Measurements from ENCODE around the gene OCA2. TPM values are rescaled to one million over a fixed set of nuclear protein-coding genes. Genes with fewer than 3 reads are reported as not detected.

OCA2 gene
- total RNA-seq, 3 donors from 2014 or later (not counting 1 experiment from before 2014, with no cell fraction given): 0.35 to 1.5 (median 0.56) TPM

GRCh38 chr15:27826411-27826810 lies 272.7 kb downstream of the OCA2 start:
- no peak overlapping the region for H3K4me3 ChIP-seq (ENCODE audit: low read length)
- DNase-seq (no peak), ATAC-seq (no peak)
- Mint-ChIP-seq H3K4me1 (no peaks in the 10 kb centered on the region), H3K27me3 (ENCODE audit: low read depth in 2 of 2) (no peaks in the 10 kb centered on the region), H3K27ac (no peak overlapping the region), H3K9me3 (peaks cover 0 to 6% of the 10 kb centered on the region in 2 donors), H3K4me3 (no peak overlapping the region), H3K36me3 (no peaks in the 10 kb centered on the region)
- WGBS (ENCODE audit: insufficient coverage): 47% methylated on average over 7 of the region's 7 CpGs
- TF ChIP-seq CTCF (IDR thresholded peaks at IDR 0.05): no peak
- intact Hi-C loops (cut with micrococcal nuclease): no loop called here
- no peaks in the 10 kb centered on the region for H3K9me3 ChIP-seq (ENCODE audit: control insufficient read depth, insufficient read depth, low read length)
- H3K27me3 ChIP-seq (ENCODE audit: control insufficient read depth, insufficient read depth, low read length): no peaks in the 10 kb centered on the region
- H3K36me3 ChIP-seq (ENCODE audit: control insufficient read depth, insufficient read depth, low read length): no peaks in the 10 kb centered on the region
- H3K27ac ChIP-seq (ENCODE audit: low read length): no peak overlapping the region
- H3K4me1 ChIP-seq (ENCODE audit: control insufficient read depth, insufficient read depth, low read length): no peaks in the 10 kb centered on the region

GRCh38 chr15:27824841-27825422 lies 274.2 kb downstream of the OCA2 start:
- Mint-ChIP-seq H3K27ac (no peak overlapping the region), H3K9me3 (peaks cover 3 to 10% of the 10 kb centered on the region in 2 donors), H3K4me3 (no peak overlapping the region), H3K36me3 (no peaks in the 10 kb centered on the region), H3K27me3 (ENCODE audit: low read depth in 2 of 2) (no peaks in the 10 kb centered on the region), H3K4me1 (no peaks in the 10 kb centered on the region)
- Histone ChIP-seq H3K4me3 (ENCODE audit: low read length) (no peak overlapping the region), H3K27ac (ENCODE audit: low read length) (no peak overlapping the region), H3K4me1 (ENCODE audit: control insufficient read depth, insufficient read depth, low read length) (no peaks in the 10 kb centered on the region), H3K36me3 (ENCODE audit: control insufficient read depth, insufficient read depth, low read length) (no peaks in the 10 kb centered on the region), H3K9me3 (ENCODE audit: control insufficient read depth, insufficient read depth, low read length) (no peaks in the 10 kb centered on the region), H3K27me3 (ENCODE audit: control insufficient read depth, insufficient read depth, low read length) (no peaks in the 10 kb centered on the region)
- no peak for TF ChIP-seq CTCF (IDR thresholded peaks at IDR 0.05)
- WGBS (ENCODE audit: insufficient coverage): 79% methylated on average over 9 of the region's 10 CpGs
- intact Hi-C loops (cut with micrococcal nuclease): no loop called here
- DNase-seq (no peak), ATAC-seq (no peak)

- H3K27ac ChIP-seq (ENCODE audit: low read length): no peak overlapping the region
- no peak for ATAC-seq
- H3K4me3 ChIP-seq (ENCODE audit: low read length): no peak overlapping the region
- H3K4me1 ChIP-seq (ENCODE audit: control insufficient read depth, insufficient read depth, low read length): no peaks in the 10 kb centered on the region
- no peak for DNase-seq
- Mint-ChIP-seq H3K27ac (no peak overlapping the region), H3K4me1 (no peaks in the 10 kb centered on the region), H3K4me3 (no peak overlapping the region), H3K9me3 (peaks cover 5 to 14% of the 10 kb centered on the region in 2 donors), H3K36me3 (peaks cover 8% of the 10 kb centered on the region), H3K27me3 (ENCODE audit: low read depth in 2 of 2) (no peaks in the 10 kb centered on the region)
- H3K9me3 ChIP-seq (ENCODE audit: control insufficient read depth, insufficient read depth, low read length): peaks cover 4% of the 10 kb centered on the region
- intact Hi-C loops (cut with micrococcal nuclease): no loop called here
- 60% methylated on average over 3 of the region's 3 CpGs for WGBS (ENCODE audit: insufficient coverage)
- no peak for TF ChIP-seq CTCF (IDR thresholded peaks at IDR 0.05)
- H3K36me3 ChIP-seq (ENCODE audit: control insufficient read depth, insufficient read depth, low read length): no peaks in the 10 kb centered on the region
- H3K27me3 ChIP-seq (ENCODE audit: control insufficient read depth, insufficient read depth, low read length): no peaks in the 10 kb centered on the region
Observed at GRCh38 chr15:27821273-27821672, 277.8 kb downstream of the OCA2 start.

GRCh38 chr15:27820722-27821121 lies 278.4 kb downstream of the OCA2 start:
- peaks cover 4% of the 10 kb centered on the region for H3K9me3 ChIP-seq (ENCODE audit: control insufficient read depth, insufficient read depth, low read length)
- Mint-ChIP-seq H3K27me3 (ENCODE audit: low read depth in 2 of 2) (no peaks in the 10 kb centered on the region), H3K9me3 (peaks cover 5 to 14% of the 10 kb centered on the region in 2 donors), H3K36me3 (peaks cover 8% of the 10 kb centered on the region), H3K27ac (no peak overlapping the region), H3K4me1 (no peaks in the 10 kb centered on the region), H3K4me3 (no peak overlapping the region)
- ATAC-seq (no peak), DNase-seq (no peak)
- no peak overlapping the region for H3K4me3 ChIP-seq (ENCODE audit: low read length)
- H3K27me3 ChIP-seq (ENCODE audit: control insufficient read depth, insufficient read depth, low read length): no peaks in the 10 kb centered on the region
- no peak for TF ChIP-seq CTCF (IDR thresholded peaks at IDR 0.05)
- H3K4me1 ChIP-seq (ENCODE audit: control insufficient read depth, insufficient read depth, low read length): no peaks in the 10 kb centered on the region
- intact Hi-C loops (cut with micrococcal nuclease): no loop called here
- H3K27ac ChIP-seq (ENCODE audit: low read length): no peak overlapping the region
- WGBS (ENCODE audit: insufficient coverage): 50% methylated on average over 1 of the region's 4 CpGs
- H3K36me3 ChIP-seq (ENCODE audit: control insufficient read depth, insufficient read depth, low read length): no peaks in the 10 kb centered on the region
